Loucy (cell line): ENCODE measurements around the gene ZMYND8.

Experiments
- H2AFZ ChIP-seq: fragments of 200-600 bp; sonication (generic); 2 replicates; pipeline ENCODE4 v1.6.0; 2016; ENCODE audit warnings: antibody characterized with exemption, mild to moderate bottlenecking, low read length, moderate library complexity
- H3F3A ChIP-seq: fragments of 200-600 bp; 2 replicates; pipeline ENCODE4 v1.6.0; 2016; ENCODE audit warnings: antibody characterized with exemption, low read depth, mild to moderate bottlenecking
- H3K27me3 ChIP-seq: fragments of 200-600 bp; sonication (generic); 2 replicates; pipeline ENCODE4 v1.6.1; 2014; ENCODE audit warnings: low read length, mild to moderate bottlenecking; ENCODE audit not compliant: insufficient read depth, poor library complexity, severe bottlenecking
- H3K36me3 ChIP-seq: fragments of 200-600 bp; sonication (generic); 2 replicates; pipeline ENCODE4 v1.6.1; 2016; ENCODE audit warnings: low read length; ENCODE audit not compliant: insufficient read depth
- H3K4me1 ChIP-seq: fragments of 200-600 bp; sonication (generic); 2 replicates; pipeline ENCODE4 v1.5.1; 2014; ENCODE audit warnings: low read length, mild to moderate bottlenecking; ENCODE audit not compliant: insufficient read depth, poor library complexity, severe bottlenecking
- H3K4me2 ChIP-seq: fragments of 200-600 bp; sonication (generic); 2 replicates; pipeline ENCODE4 v1.6.0; 2014; ENCODE audit warnings: antibody characterized with exemption, low read length, low read depth, mild to moderate bottlenecking; ENCODE audit not compliant: poor library complexity, severe bottlenecking
- H3K4me3 ChIP-seq: fragments of 200-600 bp; sonication (generic); 2 replicates; pipeline ENCODE4 v1.5.1; 2014; ENCODE audit warnings: low read length, mild to moderate bottlenecking, mixed read lengths; ENCODE audit not compliant: poor library complexity, severe bottlenecking
- H3K79me2 ChIP-seq: fragments of 200-600 bp; sonication (generic); 2 replicates; pipeline ENCODE4 v1.6.1; 2014; ENCODE audit warnings: low read length; ENCODE audit not compliant: insufficient read depth
- H3K9ac ChIP-seq: fragments of 200-600 bp; sonication (generic); 2 replicates; pipeline ENCODE4 v1.6.0; 2014; ENCODE audit warnings: mild to moderate bottlenecking, low read depth, low read length, moderate library complexity; ENCODE audit not compliant: poor library complexity, severe bottlenecking
- H3K9me2 ChIP-seq: fragments of 200-600 bp; sonication (generic); replicated peaks from 2 replicates; pipeline ENCODE4 v1.6.1; 2016; ENCODE audit warnings: low read depth, low read length, mixed read lengths
- H3K9me3 ChIP-seq: fragments of 200-600 bp; sonication (generic); 2 replicates; pipeline ENCODE4 v1.6.1; 2014; ENCODE audit warnings: mild to moderate bottlenecking, antibody characterized with exemption, low read length, low read depth; ENCODE audit not compliant: insufficient read depth
- H4K20me1 ChIP-seq: fragments of 200-600 bp; sonication (generic); 2 replicates; pipeline ENCODE4 v1.6.0; 2014; ENCODE audit warnings: antibody characterized with exemption, low read length, mild to moderate bottlenecking; ENCODE audit not compliant: insufficient read depth, poor library complexity, severe bottlenecking
- EZH2phosphoT487 ChIP-seq: fragments of 200-600 bp; IDR thresholded peaks from 2 replicates; pipeline ENCODE4 v1.6.1; 2018; ENCODE audit warnings: antibody characterized with exemption, mild to moderate bottlenecking, moderate library complexity, borderline replicate concordance
- TF ChIP-seq, protein P1 (sequence below): fragments of 200-600 bp; sonication (generic); conservative IDR thresholded peaks from 2 replicates; pipeline ENCODE4 v1.5.1; 2014; ENCODE audit warnings: mild to moderate bottlenecking, antibody characterized with exemption, low read length

ZMYND8 gene

DNA sequence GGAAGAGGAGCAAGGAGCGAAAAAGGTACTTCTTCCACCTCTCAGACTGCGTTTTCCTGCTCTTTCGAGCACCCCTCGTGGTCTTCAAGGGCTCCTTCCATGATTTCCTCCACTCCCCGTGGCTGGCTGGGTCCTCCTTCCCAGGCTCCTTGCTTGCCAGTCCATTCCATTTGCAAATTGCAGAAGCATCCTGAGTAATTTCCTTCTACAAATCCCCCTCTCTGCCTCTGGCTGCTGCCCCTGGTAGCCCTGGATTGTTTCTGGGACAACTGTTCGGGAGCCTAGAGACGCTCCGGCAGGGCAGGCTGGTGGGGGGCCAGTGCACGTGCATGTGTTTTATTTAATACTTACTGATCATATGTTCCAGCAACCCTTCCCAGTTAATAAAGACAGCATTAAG lies 173.1 kb downstream of the ZMYND8 start:
- H3K9me3 ChIP-seq: no peaks in the 10 kb centered on the region
- peaks cover 5% of the 10 kb centered on the region for H3K4me1 ChIP-seq
- H2AFZ ChIP-seq: no peak overlapping the region
- no peaks in the 10 kb centered on the region for H3K79me2 ChIP-seq
- H4K20me1 ChIP-seq: no peaks in the 10 kb centered on the region
- no peak overlapping the region for H3K4me2 ChIP-seq
- H3K9me2 ChIP-seq: no peaks in the 10 kb centered on the region
- H3K27me3 ChIP-seq: no peaks in the 10 kb centered on the region
- no peaks in the 10 kb centered on the region for H3K36me3 ChIP-seq
- TF ChIP-seq EZH2phosphoT487: no peak
- TF ChIP-seq, protein P1, sequence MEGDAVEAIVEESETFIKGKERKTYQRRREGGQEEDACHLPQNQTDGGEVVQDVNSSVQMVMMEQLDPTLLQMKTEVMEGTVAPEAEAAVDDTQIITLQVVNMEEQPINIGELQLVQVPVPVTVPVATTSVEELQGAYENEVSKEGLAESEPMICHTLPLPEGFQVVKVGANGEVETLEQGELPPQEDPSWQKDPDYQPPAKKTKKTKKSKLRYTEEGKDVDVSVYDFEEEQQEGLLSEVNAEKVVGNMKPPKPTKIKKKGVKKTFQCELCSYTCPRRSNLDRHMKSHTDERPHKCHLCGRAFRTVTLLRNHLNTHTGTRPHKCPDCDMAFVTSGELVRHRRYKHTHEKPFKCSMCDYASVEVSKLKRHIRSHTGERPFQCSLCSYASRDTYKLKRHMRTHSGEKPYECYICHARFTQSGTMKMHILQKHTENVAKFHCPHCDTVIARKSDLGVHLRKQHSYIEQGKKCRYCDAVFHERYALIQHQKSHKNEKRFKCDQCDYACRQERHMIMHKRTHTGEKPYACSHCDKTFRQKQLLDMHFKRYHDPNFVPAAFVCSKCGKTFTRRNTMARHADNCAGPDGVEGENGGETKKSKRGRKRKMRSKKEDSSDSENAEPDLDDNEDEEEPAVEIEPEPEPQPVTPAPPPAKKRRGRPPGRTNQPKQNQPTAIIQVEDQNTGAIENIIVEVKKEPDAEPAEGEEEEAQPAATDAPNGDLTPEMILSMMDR: no peak
- H3K9ac ChIP-seq: no peak overlapping the region
- H3F3A ChIP-seq: no peaks in the 10 kb centered on the region
- H3K4me3 ChIP-seq: no peak overlapping the region

DNA sequence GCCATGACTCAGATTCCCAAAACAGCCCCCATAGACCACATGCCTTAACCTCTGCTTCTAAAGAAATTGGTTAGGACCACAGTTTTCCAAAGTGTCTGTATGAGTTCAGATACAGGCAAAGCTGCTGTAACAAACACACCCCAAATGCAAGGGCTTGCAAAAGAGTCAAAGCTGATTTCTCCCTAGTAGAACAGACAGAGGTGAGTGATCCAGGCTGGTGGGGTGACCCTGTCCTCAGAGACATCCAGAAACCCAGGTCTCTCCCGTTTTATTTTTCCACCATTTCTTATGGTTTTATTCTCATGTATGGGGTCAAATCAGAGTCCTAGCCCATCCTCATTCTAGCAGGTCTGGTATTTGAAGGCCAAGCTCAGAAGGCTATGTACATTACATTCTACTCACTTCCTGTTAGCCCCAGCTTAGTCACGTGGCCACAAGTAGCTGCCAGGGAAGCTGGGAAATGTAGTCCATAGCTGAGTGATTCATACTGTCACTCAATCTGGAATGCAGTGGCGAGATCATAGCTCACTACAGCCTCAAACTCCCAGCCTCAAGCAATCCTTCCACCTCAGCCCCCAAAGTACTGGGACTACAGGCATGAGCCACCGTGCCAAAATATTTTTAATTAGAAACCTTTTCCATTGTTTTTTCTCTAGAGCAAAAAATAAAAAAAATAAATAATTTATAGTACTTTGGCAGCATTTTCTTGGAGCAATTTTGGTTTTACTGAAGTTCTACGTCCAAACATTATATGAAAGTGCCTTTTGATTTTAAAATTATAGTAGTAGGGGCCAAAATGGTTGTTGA lies 175.2 kb downstream of the ZMYND8 start:
- H3K4me1 ChIP-seq: no peaks in the 10 kb centered on the region
- H4K20me1 ChIP-seq: no peaks in the 10 kb centered on the region
- no peak overlapping the region for H3K4me3 ChIP-seq
- H3K4me2 ChIP-seq: no peak overlapping the region
- H3K9ac ChIP-seq: no peak overlapping the region
- H3F3A ChIP-seq: no peaks in the 10 kb centered on the region
- H3K79me2 ChIP-seq: no peaks in the 10 kb centered on the region
- H2AFZ ChIP-seq: peak overlapping the region; percentile 24; the same call in 1 of the 2 replicates
- H3K9me2 ChIP-seq: no peaks in the 10 kb centered on the region
- no peaks in the 10 kb centered on the region for H3K36me3 ChIP-seq
- TF ChIP-seq, protein P1: no peak
- no peak for TF ChIP-seq EZH2phosphoT487
- no peaks in the 10 kb centered on the region for H3K9me3 ChIP-seq
- H3K27me3 ChIP-seq: no peaks in the 10 kb centered on the region

DNA sequence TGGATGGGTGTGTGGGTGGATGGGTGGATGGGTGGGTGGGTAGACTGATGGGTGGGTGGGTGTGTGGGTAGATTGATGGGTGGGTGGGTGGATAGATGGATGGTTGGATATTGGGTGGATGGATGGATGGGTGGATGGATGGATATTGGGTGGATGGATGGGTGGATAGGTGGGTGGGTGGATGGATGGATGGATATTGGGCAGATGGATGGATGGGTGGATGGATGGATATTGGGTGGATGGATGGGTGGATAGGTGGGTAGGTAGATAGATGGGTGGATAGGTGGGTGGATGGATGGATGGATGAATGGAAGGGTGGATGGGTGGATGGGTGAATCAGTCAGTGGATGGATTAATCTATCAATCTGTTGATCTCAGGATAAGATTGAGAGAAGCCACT lies 177.2 kb downstream of the ZMYND8 start:
- no peaks in the 10 kb centered on the region for H3K79me2 ChIP-seq
- TF ChIP-seq, protein P1: no peak
- no peak for TF ChIP-seq EZH2phosphoT487
- H3K4me3 ChIP-seq: no peak overlapping the region
- no peaks in the 10 kb centered on the region for H3F3A ChIP-seq
- no peaks in the 10 kb centered on the region for H3K27me3 ChIP-seq
- H3K9me3 ChIP-seq: no peaks in the 10 kb centered on the region
- H3K9ac ChIP-seq: no peak overlapping the region
- H3K36me3 ChIP-seq: no peaks in the 10 kb centered on the region
- no peak overlapping the region for H3K4me2 ChIP-seq
- no peaks in the 10 kb centered on the region for H3K4me1 ChIP-seq
- H3K9me2 ChIP-seq: no peaks in the 10 kb centered on the region
- no peak overlapping the region for H2AFZ ChIP-seq
- no peaks in the 10 kb centered on the region for H4K20me1 ChIP-seq
